Measurements from ENCODE around the gene ULK1.
"Not testable (repeated sequence)": the region's sequence is repeated elsewhere in the genome, so short reads cannot be mapped to it uniquely, and the experiment has no call there.

Gene ULK1

GRCh38 chr12:131869871-131870418 lies 24.5 kb upstream of the ULK1 start:
- Mint-ChIP-seq H3K4me1 (no peaks in the 10 kb centered on the region), H3K9me3 (peaks cover 5 to 14% of the 10 kb centered on the region in 2 donors), H3K27ac (no peak overlapping the region), H3K4me3 (no peak overlapping the region), H3K27me3 (no peaks in the 10 kb centered on the region)
- DNase-seq (no peak), ATAC-seq (no peak)

- no peaks in the 10 kb centered on the region for H3K27me3 Mint-ChIP-seq
- ATAC-seq (no peak), DNase-seq (no peak)
- H3K9me3 Mint-ChIP-seq, result peaks cover 5 to 14% of the 10 kb centered on the region in 2 donors
- no peak overlapping the region for H3K27ac Mint-ChIP-seq
- H3K4me3 Mint-ChIP-seq, result no peak overlapping the region
- H3K4me1 Mint-ChIP-seq, result no peaks in the 10 kb centered on the region
Observed at GRCh38 chr12:131871677-131872076, 22.7 kb upstream of the ULK1 start.

- Mint-ChIP-seq H3K4me3 (no peak overlapping the region), H3K27me3 (no peaks in the 10 kb centered on the region), H3K27ac (no peak overlapping the region), H3K4me1 (no peaks in the 10 kb centered on the region), H3K9me3 (peaks cover 5 to 14% of the 10 kb centered on the region in 2 donors)
- DNase-seq (no peak), ATAC-seq (no peak)
Observed at GRCh38 chr12:131872154-131873051, 22.0 kb upstream of the ULK1 start.

GRCh38 chr12:131873293-131873692 lies 21.1 kb upstream of the ULK1 start:
- Mint-ChIP-seq H3K4me3 (no peak overlapping the region), H3K27me3 (peaks cover 8% of the 10 kb centered on the region), H3K4me1 (no peaks in the 10 kb centered on the region), H3K27ac (no peak overlapping the region), H3K9me3 (peaks cover 5 to 14% of the 10 kb centered on the region in 2 donors)
- ATAC-seq (no peak), DNase-seq (no peak)

- not testable (repeated sequence) for ATAC-seq, H3K27me3 Mint-ChIP-seq, H3K4me1 Mint-ChIP-seq, H3K27ac Mint-ChIP-seq, H3K4me3 Mint-ChIP-seq, DNase-seq
- H3K9me3 Mint-ChIP-seq, result peaks cover 5 to 14% of the 10 kb centered on the region in 2 donors
Observed at GRCh38 chr12:131874972-131875371, 19.4 kb upstream of the ULK1 start.

GRCh38 chr12:131877216-131877615 lies 17.2 kb upstream of the ULK1 start:
- Mint-ChIP-seq H3K27me3 (peaks cover 14% of the 10 kb centered on the region), H3K9me3 (peaks cover 5 to 14% of the 10 kb centered on the region in 2 donors)
- H3K4me3 Mint-ChIP-seq, H3K27ac Mint-ChIP-seq, H3K4me1 Mint-ChIP-seq, DNase-seq, ATAC-seq: not testable (repeated sequence)

GRCh38 chr12:131878436-131878835 lies 16.0 kb upstream of the ULK1 start:
- not testable (repeated sequence) for DNase-seq, H3K4me3 Mint-ChIP-seq, H3K27ac Mint-ChIP-seq, H3K9me3 Mint-ChIP-seq, ATAC-seq, H3K4me1 Mint-ChIP-seq
- peaks cover 15% of the 10 kb centered on the region for H3K27me3 Mint-ChIP-seq

- H3K27me3 Mint-ChIP-seq, result peaks cover 10% of the 10 kb centered on the region
- H3K4me3 Mint-ChIP-seq, result no peak overlapping the region
Observed at GRCh38 chr12:131882804-131883520, 11.5 kb upstream of the ULK1 start.

GRCh38 chr12:131883521-131883900 lies 10.9 kb upstream of the ULK1 start:
- DNase-seq, result no peak
- H3K27ac Mint-ChIP-seq, result no peak overlapping the region
- no peaks in the 10 kb centered on the region for H3K4me1 Mint-ChIP-seq
- peaks cover 7% of the 10 kb centered on the region for H3K27me3 Mint-ChIP-seq
- no peak for ATAC-seq
- no peak overlapping the region for H3K4me3 Mint-ChIP-seq
- H3K9me3 Mint-ChIP-seq, result peaks cover 0 to 7% of the 10 kb centered on the region in 2 donors

More at GRCh38 chr12:131882804-131883520, 11.5 kb upstream of the ULK1 start:
- ATAC-seq, result no peak
- Mint-ChIP-seq H3K27ac (no peak overlapping the region), H3K9me3 (peaks cover 0 to 7% of the 10 kb centered on the region in 2 donors), H3K4me1 (no peaks in the 10 kb centered on the region)
- DNase-seq, result no peak

- not testable (repeated sequence) for H3K4me3 Mint-ChIP-seq, ATAC-seq, H3K4me1 Mint-ChIP-seq, H3K9me3 Mint-ChIP-seq, H3K27me3 Mint-ChIP-seq, H3K27ac Mint-ChIP-seq, DNase-seq
Observed at GRCh38 chr12:131885076-131885475, 9.3 kb upstream of the ULK1 start.

GRCh38 chr12:131885543-131886057 lies 8.8 kb upstream of the ULK1 start:
- no peaks in the 10 kb centered on the region for H3K4me1 Mint-ChIP-seq
- peaks cover 7% of the 10 kb centered on the region for H3K27me3 Mint-ChIP-seq
- ATAC-seq (no peak), DNase-seq (no peak)
- H3K9me3 Mint-ChIP-seq, result peaks cover 0 to 7% of the 10 kb centered on the region in 2 donors
- no peak overlapping the region for H3K27ac Mint-ChIP-seq
- H3K4me3 Mint-ChIP-seq, result no peak overlapping the region

- H3K9me3 Mint-ChIP-seq, H3K27me3 Mint-ChIP-seq, ATAC-seq, DNase-seq, H3K4me3 Mint-ChIP-seq, H3K27ac Mint-ChIP-seq: not testable (repeated sequence)
- peaks cover 12% of the 10 kb centered on the region for H3K4me1 Mint-ChIP-seq
Observed at GRCh38 chr12:131891722-131892121, 2.7 kb upstream of the ULK1 start.

- Mint-ChIP-seq H3K9me3 (no peaks in the 10 kb centered on the region), H3K4me1 (peaks cover 21% of the 10 kb centered on the region), H3K27me3 (no peaks in the 10 kb centered on the region), H3K4me3 (no peak overlapping the region), H3K27ac (no peak overlapping the region)
- ATAC-seq (no peak), DNase-seq (no peak)
Observed at GRCh38 chr12:131892711-131893604, 1.5 kb upstream of the ULK1 start.

- H3K27me3 Mint-ChIP-seq, result no peaks in the 10 kb centered on the region
- ATAC-seq, result no peak
- no peak for DNase-seq
- H3K9me3 Mint-ChIP-seq, result no peaks in the 10 kb centered on the region
- peak overlapping the region in 1 of 2 donors; percentile 51 for H3K27ac Mint-ChIP-seq
- H3K4me3 Mint-ChIP-seq, result peak overlapping the region; percentile 60 to 66
- H3K4me1 Mint-ChIP-seq, result peaks cover 27% of the 10 kb centered on the region
Observed at GRCh38 chr12:131893605-131894312, 663 bp upstream of the ULK1 start.

Data from stimulated activated naive CD8-positive, alpha-beta T cell treated with anti-CD3 and anti-CD28 coated beads, Interleukin-15, amount 100 ng/mL, for 72 hours (primary cell).